NOMO-1 (cell line): ENCODE data around the gene CNTNAP2.

Experiments used
- DNase-seq, 2 experiments: peaks; one replicate each; lab custom pipeline; 2025; ENCODE audit not compliant: unreplicated experiment in 2 of 2; lab: John Stamatoyannopoulos, UW

Gene CNTNAP2

GRCh38 chr7:148185041-148185440, 2068.4 kb downstream of the CNTNAP2 start:
- DNase-seq = no peak

- no peak for DNase-seq
Observed at GRCh38 chr7:148187471-148187870, 2070.9 kb downstream of the CNTNAP2 start.

- peak in 1 of 2 experiments; percentile 5 for DNase-seq
Observed at GRCh38 chr7:148191391-148192065, 2074.9 kb downstream of the CNTNAP2 start.

- DNase-seq = peak; percentile 16 to 28
Observed at GRCh38 chr7:148192491-148192890, 2075.9 kb downstream of the CNTNAP2 start.

- no peak for DNase-seq
Observed at GRCh38 chr7:148201992-148202391, 2085.4 kb downstream of the CNTNAP2 start.

GRCh38 chr7:148204639-148205304, 2088.2 kb downstream of the CNTNAP2 start:
- DNase-seq = no peak

- DNase-seq = no peak
Observed at GRCh38 chr7:148209643-148210190, 2093.1 kb downstream of the CNTNAP2 start.

- DNase-seq = no peak
Observed at GRCh38 chr7:148210804-148211325, 2094.3 kb downstream of the CNTNAP2 start.

GRCh38 chr7:148211740-148212151, 2095.1 kb downstream of the CNTNAP2 start:
- DNase-seq = peak in 1 of 2 experiments; percentile 9

- DNase-seq = peak in 1 of 2 experiments; percentile 21
Observed at GRCh38 chr7:148212731-148213130, 2096.1 kb downstream of the CNTNAP2 start.

- no peak for DNase-seq
Observed at GRCh38 chr7:148214101-148214500, 2097.5 kb downstream of the CNTNAP2 start.

- no peak for DNase-seq
Observed at GRCh38 chr7:148218603-148219002, 2102.0 kb downstream of the CNTNAP2 start.

- no peak for DNase-seq
Observed at GRCh38 chr7:148222721-148223120, 2106.1 kb downstream of the CNTNAP2 start.

- DNase-seq = no peak
Observed at GRCh38 chr7:148223160-148223559, 2106.6 kb downstream of the CNTNAP2 start.

GRCh38 chr7:148223738-148224137, 2107.1 kb downstream of the CNTNAP2 start:
- DNase-seq = no peak

GRCh38 chr7:148230296-148230695, 2113.7 kb downstream of the CNTNAP2 start:
- no peak for DNase-seq

GRCh38 chr7:148230883-148231282, 2114.3 kb downstream of the CNTNAP2 start:
- DNase-seq = no peak

- DNase-seq = no peak
Observed at GRCh38 chr7:148232784-148233183, 2116.2 kb downstream of the CNTNAP2 start.

GRCh38 chr7:148234715-148235114, 2118.1 kb downstream of the CNTNAP2 start:
- no peak for DNase-seq

- no peak for DNase-seq
Observed at GRCh38 chr7:148238761-148239325, 2122.2 kb downstream of the CNTNAP2 start.

GRCh38 chr7:148241700-148242293, 2125.2 kb downstream of the CNTNAP2 start:
- DNase-seq = no peak
